Measurements from ENCODE around the gene CCDC154. TPM values are rescaled to one million over a fixed set of nuclear protein-coding genes. Genes with fewer than 3 reads are reported as not detected.

The CCDC154 gene
- total and polyA plus RNA-seq, 2 donors (not counting 3 experiments of a cell fraction or from before 2014, with no cell fraction given): 0.65 to 0.75 TPM

DNA sequence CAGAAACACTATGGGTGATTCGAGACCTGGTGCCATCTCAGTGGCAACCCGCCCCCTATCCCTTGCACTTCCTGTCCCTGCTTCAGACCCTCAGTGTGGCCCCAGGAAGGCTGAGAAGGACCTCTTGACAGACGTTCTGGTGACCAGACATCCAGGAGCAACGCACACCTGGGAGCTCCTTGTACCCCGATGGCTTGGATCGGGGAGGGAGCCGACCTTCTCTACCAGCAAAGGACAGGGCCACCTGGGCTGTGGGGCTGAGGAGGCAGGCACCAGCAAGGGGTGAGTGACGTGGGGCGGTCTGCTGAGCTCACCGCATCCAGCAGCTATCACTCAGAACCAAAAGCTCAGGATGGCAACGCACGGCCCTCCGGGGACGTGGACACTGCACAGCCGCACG, 57.0 kb downstream of the CCDC154 start:
- no peak overlapping the region for H3K27ac ChIP-seq (ENCODE audit: insufficient read depth, low read depth, low read length)
- POLR2A ChIA-PET: no interaction called here
- no peak overlapping the region for H2AFZ ChIP-seq (ENCODE audit: low read depth, low read length)
- FAIRE-seq (no peak), DNase-seq (ENCODE audit: low read depth, low spot score) (no peak)
- no peaks in the 10 kb centered on the region for H4K20me1 ChIP-seq (replicated peaks; ENCODE audit: control insufficient read depth, extremely low read depth, insufficient read depth, low read length)
- H3K4me2 ChIP-seq (ENCODE audit: insufficient read depth, low read length): no peak overlapping the region
- no peaks in the 10 kb centered on the region for H3K9me1 ChIP-seq (replicated peaks; ENCODE audit: control insufficient read depth, extremely low read depth, insufficient read depth, low read length)
- no peaks in the 10 kb centered on the region for H3K79me2 ChIP-seq (ENCODE audit: control insufficient read depth, insufficient read depth, low read length)
- CTCF ChIA-PET: no interaction called here
- H3K27me3 ChIP-seq (ENCODE audit: control insufficient read depth in 2 of 2, insufficient read depth in 2 of 2, low read length in 2 of 2): no peaks in the 10 kb centered on the region
- intact Hi-C loops (cut with micrococcal nuclease): no loop called here
- H3K36me3 ChIP-seq (ENCODE audit: control insufficient read depth in 2 of 2, extremely low read depth in 1 of 2, insufficient read depth in 2 of 2, low read length in 2 of 2): peaks cover 0 to 13% of the 10 kb centered on the region in 2 experiments
- no peaks in the 10 kb centered on the region for H3K9me3 ChIP-seq (replicated peaks; ENCODE audit: control insufficient read depth, insufficient read depth, low read length)
- dilution Hi-C loops (cut with MboI; ENCODE audit: extremely low pct_ligation_motif_present, low sequenced_read_pairs): no loop called here
- TF ChIP-seq POLR2A (IDR thresholded peaks at IDR 0.05; ENCODE audit: low read depth, low read length) (no peak), FOS (IDR thresholded peaks at IDR 0.05; ENCODE audit: borderline replicate concordance, insufficient read depth, low read length) (no peak), GATA2 (IDR thresholded peaks at IDR 0.05; ENCODE audit: insufficient read depth, insufficient read length, low read depth, low read length) (no peak), JUN (IDR thresholded peaks at IDR 0.05; ENCODE audit: borderline replicate concordance, insufficient read depth, insufficient read length, low read depth) (no peak), EZH2 (IDR thresholded peaks at IDR 0.05; ENCODE audit: borderline replicate concordance, low read depth, low read length, severe bottlenecking) (no peak), MYC (IDR thresholded peaks at IDR 0.05; ENCODE audit: low read depth, low read length) (no peak), POLR2AphosphoS5 (IDR thresholded peaks at IDR 0.05; ENCODE audit: insufficient read depth, low read depth, low read length) (no peak)
- TF ChIP-seq, protein P1, sequence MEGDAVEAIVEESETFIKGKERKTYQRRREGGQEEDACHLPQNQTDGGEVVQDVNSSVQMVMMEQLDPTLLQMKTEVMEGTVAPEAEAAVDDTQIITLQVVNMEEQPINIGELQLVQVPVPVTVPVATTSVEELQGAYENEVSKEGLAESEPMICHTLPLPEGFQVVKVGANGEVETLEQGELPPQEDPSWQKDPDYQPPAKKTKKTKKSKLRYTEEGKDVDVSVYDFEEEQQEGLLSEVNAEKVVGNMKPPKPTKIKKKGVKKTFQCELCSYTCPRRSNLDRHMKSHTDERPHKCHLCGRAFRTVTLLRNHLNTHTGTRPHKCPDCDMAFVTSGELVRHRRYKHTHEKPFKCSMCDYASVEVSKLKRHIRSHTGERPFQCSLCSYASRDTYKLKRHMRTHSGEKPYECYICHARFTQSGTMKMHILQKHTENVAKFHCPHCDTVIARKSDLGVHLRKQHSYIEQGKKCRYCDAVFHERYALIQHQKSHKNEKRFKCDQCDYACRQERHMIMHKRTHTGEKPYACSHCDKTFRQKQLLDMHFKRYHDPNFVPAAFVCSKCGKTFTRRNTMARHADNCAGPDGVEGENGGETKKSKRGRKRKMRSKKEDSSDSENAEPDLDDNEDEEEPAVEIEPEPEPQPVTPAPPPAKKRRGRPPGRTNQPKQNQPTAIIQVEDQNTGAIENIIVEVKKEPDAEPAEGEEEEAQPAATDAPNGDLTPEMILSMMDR (IDR thresholded peaks at IDR 0.05; ENCODE audit: extremely low read depth in 1 of 2, insufficient read depth in 1 of 2, low read depth in 1 of 2, low read length in 2 of 2): no peak
- H3K4me1 ChIP-seq (ENCODE audit: control insufficient read depth, extremely low read depth, insufficient read depth, low read length): no peaks in the 10 kb centered on the region
- no peak overlapping the region for H3K9ac ChIP-seq (replicated peaks; ENCODE audit: extremely low read depth, insufficient read depth, low read length)
- no TSS peak for BruUV-seq (replicated peaks)
- no peak overlapping the region for H3K4me3 ChIP-seq (replicated peaks in 1 of 3; ENCODE audit: insufficient read depth in 1 of 3, low read depth in 1 of 3, low read length in 3 of 3)

All from endothelial cell of umbilical vein (primary cell).